ENCODE data around the gene KARS1.
"Not testable (repeated sequence)": the region's sequence is repeated elsewhere in the genome, so short reads cannot be mapped to it uniquely, and the experiment has no call there.

KARS1 gene

GRCh38 chr16:75622761-75623605 is 24.5 kb downstream of the KARS1 start, which contains the start of gene ADAT1:
TSS of gene ADAT1 (minus strand) at chr16:75623281. CDS start at chr16:75620799, 2,482 bp downstream.
- DNase-seq: peak; percentile 98

DNA sequence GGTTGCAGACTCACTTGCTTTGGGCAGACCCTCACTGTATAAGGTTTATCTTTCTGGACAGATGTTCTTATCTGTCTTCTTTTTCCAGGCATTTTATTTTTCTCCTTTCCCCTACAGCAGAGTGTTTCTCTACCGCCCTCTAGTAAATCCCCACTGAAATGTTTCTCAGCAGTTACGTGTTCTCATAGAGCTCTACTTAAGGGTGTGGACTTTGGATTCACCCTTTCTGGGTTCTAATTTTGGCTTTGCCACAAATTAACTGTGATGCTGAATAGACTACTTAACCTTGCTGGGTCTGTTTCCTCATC is 26.3 kb downstream of the KARS1 start:
- peak; percentile 39 for DNase-seq

DNA sequence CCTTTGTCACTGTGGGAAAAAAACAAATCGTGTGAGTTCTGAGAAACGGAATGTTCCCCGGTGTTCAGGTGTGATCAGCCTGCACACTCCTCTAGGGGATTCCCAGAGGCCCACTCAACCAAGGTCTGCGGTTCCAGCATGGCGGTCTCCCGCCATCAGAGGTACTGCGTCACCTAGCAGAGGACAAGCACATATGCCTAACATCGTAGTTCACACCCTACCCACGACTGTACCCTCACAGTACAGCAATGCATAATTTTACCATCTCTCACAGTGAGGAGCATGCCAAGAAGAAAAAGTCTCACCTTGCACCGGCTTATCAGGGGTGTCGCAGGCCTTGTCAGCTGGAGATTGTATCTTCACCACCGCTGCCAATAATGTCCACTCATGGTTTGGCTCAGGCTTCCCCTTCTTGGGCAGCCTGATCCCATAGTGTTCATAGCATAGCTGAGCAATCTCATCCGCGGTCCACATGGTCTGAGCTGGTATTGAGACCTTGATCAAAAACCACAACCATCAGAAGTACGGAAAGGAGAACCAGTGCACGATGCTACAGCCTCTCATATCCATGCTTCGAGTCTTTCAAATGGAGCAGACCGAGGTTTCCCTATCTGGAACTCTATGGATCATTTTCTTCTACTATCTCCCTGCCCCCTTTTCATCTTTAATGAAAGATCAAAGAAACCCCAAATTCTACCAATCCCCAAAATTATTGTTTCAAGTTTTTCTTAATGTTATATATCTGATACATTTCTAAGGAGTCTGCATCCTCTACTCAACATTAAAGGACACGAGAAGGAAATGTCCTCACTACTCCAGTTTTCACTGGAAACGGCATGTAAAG is 26.9 kb downstream of the KARS1 start:
- DNase-seq: peak; percentile 45

DNA sequence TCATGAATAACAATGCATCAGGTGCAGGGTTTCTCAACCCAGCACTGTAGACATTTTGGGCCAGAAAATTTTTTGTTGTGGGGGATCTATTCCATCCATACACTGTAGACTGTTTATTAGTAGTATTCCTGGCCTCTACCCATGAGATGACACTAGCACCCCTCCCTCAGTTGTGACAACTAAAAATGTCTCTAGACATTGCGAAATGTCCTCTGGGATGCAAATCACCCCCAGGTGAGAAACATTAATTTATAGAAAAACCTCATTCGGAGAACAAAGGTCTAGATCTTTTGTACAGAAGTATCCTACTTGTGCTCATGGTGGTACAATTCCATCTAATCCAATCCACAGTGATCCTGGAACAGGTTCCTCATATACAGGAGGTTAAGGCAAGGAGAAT is 28.7 kb downstream of the KARS1 start:
- no peak for DNase-seq

GRCh38 chr16:75617121-75617520 is 30.3 kb downstream of the KARS1 start:
- DNase-seq: peak; percentile 40

- peak; percentile 88 for DNase-seq
Measured at GRCh38 chr16:75616521-75617010, 30.9 kb downstream of the KARS1 start.

DNA sequence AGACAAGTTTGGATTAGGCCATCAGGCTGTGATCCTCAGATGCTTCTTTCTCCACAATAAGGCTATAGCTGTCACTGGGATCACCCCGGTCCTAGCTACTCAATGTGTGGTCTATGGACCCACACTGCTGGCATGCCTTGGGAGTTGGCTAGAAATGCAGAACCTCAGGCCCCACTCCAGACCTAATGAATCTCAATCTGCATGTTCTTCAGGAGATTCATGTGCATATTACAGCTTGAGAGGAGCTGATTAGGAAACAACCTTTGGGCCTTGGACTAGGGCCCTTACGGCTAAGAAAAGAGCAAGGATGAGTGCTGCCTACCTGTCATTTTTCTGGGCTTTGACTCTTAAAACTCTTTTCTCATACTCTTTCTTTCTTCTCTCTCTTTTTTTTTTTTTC is 31.8 kb downstream of the KARS1 start:
- no peak for DNase-seq

- no peak for DNase-seq
Measured at GRCh38 chr16:75614066-75614897, 33.2 kb downstream of the KARS1 start.

GRCh38 chr16:75606507-75606906 is 41.0 kb downstream of the KARS1 start:
- DNase-seq: no peak

- no peak for DNase-seq
Measured at GRCh38 chr16:75603241-75603640, 44.2 kb downstream of the KARS1 start.

DNA sequence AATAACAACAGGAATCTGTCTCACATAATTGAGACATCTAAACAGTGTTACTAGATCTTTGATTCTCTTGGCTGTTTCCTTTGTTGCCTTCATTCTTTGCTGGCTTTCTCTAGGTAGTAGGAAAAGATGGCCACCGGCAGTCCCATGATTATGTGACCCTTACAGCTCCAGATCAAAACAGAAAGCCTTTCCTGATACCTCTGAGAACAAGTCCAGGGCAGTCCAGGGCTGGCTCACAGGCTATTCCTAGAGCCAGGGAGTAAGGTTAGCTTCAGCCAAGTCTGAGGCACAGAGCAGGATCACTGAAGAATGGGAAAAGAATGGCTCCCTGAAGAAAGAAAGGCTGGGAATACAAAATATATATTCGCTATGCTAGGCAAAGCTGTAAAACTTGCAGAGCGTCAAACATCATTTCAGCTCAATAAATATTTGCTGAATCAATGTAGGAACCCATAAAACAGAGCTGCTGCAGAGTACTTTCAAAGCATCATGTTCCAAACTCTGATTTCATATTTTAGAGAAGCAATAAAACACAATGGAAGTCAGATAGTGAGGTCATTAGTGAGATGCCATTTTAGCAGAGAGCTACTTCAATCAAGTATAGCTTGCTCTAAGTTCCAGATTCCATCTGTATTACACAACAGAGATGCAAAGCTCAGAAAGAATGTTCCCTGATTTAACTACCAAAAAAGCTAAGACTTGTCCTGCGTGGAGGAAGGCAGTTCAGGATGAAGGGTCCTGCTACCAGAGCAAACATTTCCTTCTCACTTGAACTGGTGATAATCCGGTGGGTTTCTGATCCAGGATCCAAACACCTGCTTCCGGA is 47.8 kb downstream of the KARS1 start:
- no peak for DNase-seq

DNA sequence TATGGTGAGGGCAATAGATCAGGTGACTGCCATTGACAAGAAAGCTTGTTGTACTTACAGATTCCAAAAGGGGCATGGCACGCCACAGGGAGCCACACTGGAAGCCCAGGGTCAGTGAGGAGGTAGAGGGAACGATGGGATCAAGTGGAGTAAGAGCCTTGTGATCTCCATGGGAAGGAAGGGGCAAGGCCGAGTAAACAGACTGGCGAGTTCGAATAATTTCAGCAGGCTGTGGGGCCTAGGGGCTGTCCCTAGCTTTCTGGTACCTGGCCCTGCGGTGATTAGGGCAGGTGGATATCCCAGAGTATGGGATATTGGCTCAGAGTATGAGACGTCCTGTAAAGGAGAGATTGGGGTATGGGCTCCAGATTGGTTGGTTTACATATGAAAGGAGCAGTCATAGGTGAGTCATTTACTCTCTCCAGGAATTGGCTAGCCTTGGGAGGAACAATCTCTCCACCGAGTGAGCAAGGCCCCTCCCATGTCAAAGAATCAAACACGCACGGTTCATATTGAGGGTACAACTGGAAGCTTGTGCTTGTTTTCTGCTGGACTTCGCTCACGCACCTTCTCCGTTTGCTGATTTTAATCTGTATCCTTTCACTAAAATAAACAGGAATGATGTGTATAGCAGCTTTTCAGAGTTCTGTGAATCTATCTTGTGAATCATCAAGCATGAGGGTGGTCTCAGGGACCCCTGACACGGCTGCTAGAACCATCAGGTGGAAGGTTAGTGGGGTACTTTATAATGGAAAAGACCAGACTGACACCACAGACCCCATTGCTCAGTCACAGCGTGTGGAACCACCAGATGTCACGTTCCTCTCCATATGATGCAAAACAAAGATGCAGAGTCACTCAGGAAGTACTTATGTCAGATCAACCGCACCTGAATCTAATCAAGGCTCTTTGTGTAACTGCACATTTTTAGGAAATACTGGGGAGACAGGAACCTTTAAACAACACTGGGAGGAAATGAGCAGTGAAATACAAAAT is 53.3 kb downstream of the KARS1 start:
- peak; percentile 56 for DNase-seq

DNA sequence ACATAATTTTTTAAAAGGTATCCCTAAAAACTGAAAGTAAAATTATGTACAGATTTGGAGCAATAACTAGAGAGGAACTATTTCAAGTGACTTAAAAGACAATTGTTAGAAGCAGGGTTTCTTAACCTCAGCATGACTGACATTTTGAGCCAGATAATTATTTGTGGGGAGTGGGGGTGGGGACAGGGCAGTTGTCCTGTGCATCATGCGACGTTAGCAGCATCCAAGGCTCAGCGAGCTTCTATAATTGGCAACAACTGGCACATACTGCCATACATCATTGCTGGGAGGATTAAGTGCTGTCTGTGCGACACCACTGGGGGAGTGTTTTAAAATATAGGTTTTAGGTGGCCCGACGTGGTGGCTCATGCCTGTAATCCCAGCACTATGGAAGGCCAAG is 54.2 kb downstream of the KARS1 start:
- no peak for DNase-seq

GRCh38 chr16:75591927-75592326 is 55.5 kb downstream of the KARS1 start:
- not testable (repeated sequence) for DNase-seq

- DNase-seq: no peak
Measured at GRCh38 chr16:75590920-75591843, 56.3 kb downstream of the KARS1 start.

- no peak for DNase-seq
Measured at GRCh38 chr16:75589306-75589705, 58.2 kb downstream of the KARS1 start.

- no peak for DNase-seq
Measured at GRCh38 chr16:75588716-75589115, 58.7 kb downstream of the KARS1 start.

- no peak for DNase-seq
Measured at GRCh38 chr16:75584108-75584507, 63.4 kb downstream of the KARS1 start.

- no peak for DNase-seq
Measured at GRCh38 chr16:75579281-75579834, 68.1 kb downstream of the KARS1 start.
